Panc1 (cell line): ENCODE results near the gene ATXN8OS. TPM values are rescaled to one million over a fixed set of nuclear protein-coding genes. Genes with fewer than 3 reads are reported as not detected.

Experiments
- ATAC-seq: fragments of 200-7000 bp; cut with Tn5 transposase; 2 replicates; pipeline ENCODE4 v1.9.1; 2020; ENCODE audit warnings: mild to moderate bottlenecking, moderate library complexity
- BruUV-seq: library from RNA; stranded (reverse); fragments of 400-500 nt; replicated peaks from 2 replicates; lab custom pipeline; 2021; lab: Mats Ljungman, UMichigan
- CTCF ChIA-PET: fragments of 300-600 bp; sonication (Branson Sonifier 250); formaldehyde crosslinking; loops from one replicate; lab custom pipeline; 2022; ENCODE audit warnings: antibody characterized with exemption; lab: Charles Lee
- POLR2A ChIA-PET: fragments of 300-600 bp; sonication (Branson Sonifier 250); formaldehyde crosslinking; loops from one replicate; lab custom pipeline; 2022; ENCODE audit warnings: antibody characterized with exemption; lab: Charles Lee
- DNase-seq: peaks from one replicate; pipeline ENCODE4 v3.0.0-alpha.2; 2010; ENCODE audit warnings: low read depth, low spot score
- H3K27ac ChIP-seq: 2 replicates; pipeline ENCODE4 v1.5.1; 2011; ENCODE audit warnings: mild to moderate bottlenecking, low read length, inconsistent platforms
- H3K27me3 ChIP-seq: fragments of 200-500 bp; sonication (Bioruptor generic); 2 replicates; pipeline ENCODE4 v1.6.0; 2014; ENCODE audit warnings: low read length, inconsistent platforms; ENCODE audit not compliant: control insufficient read depth, insufficient read depth
- H3K36me3 ChIP-seq: fragments of 200-500 bp; sonication (Bioruptor generic); 2 replicates; pipeline ENCODE4 v1.5.1; 2014; ENCODE audit warnings: inconsistent platforms, mild to moderate bottlenecking, low read length, moderate library complexity; ENCODE audit not compliant: control insufficient read depth, insufficient read depth
- H3K4me1 ChIP-seq: 2 replicates; pipeline ENCODE4 v1.5.1; 2011; ENCODE audit warnings: inconsistent platforms, mild to moderate bottlenecking, low read length, moderate library complexity; ENCODE audit not compliant: control insufficient read depth, insufficient read depth
- H3K4me3 ChIP-seq, 2 experiments: 2 replicates each; pipeline ENCODE4 v1.5.1; 2011 to 2012; ENCODE audit warnings: low read depth in 2 of 2, low read length in 2 of 2, mild to moderate bottlenecking in 2 of 2, inconsistent platforms in 1 of 2, moderate library complexity in 1 of 2
- H3K9me3 ChIP-seq: fragments of 200-500 bp; sonication (Bioruptor generic); 2 replicates; pipeline ENCODE4 v1.5.1; 2014; ENCODE audit warnings: low read depth, mild to moderate bottlenecking, inconsistent platforms, low read length, moderate library complexity; ENCODE audit not compliant: control insufficient read depth, insufficient read depth
- POLR2AphosphoS5 ChIP-seq: IDR thresholded peaks from 2 replicates; pipeline ENCODE4 v1.6.1; 2012; ENCODE audit warnings: mild to moderate bottlenecking, low read depth, low read length, moderate library complexity
- SIN3A ChIP-seq: IDR thresholded peaks from 2 replicates; pipeline ENCODE4 v1.6.1; 2012; ENCODE audit warnings: low read depth, mild to moderate bottlenecking, low read length, moderate library complexity, borderline replicate concordance; ENCODE audit not compliant: insufficient read depth
- TCF7L2 ChIP-seq: IDR thresholded peaks from 2 replicates; pipeline ENCODE4 v1.6.1; 2011; ENCODE audit warnings: mild to moderate bottlenecking, low read depth, low read length, inconsistent platforms
- in situ Hi-C: cut with HindIII; loops from 2 replicates; pipeline ENCODE4 v1.10.0; 2016; ENCODE audit warnings: low sequenced_read_pairs, low pct_unique_long_range_greater_than_20kb
- intact Hi-C: fragments of 100-400 bp; cut with micrococcal nuclease; formaldehyde crosslinking; loops from one replicate; pipeline ENCODE4 v1.10.0; 2022; ENCODE audit not compliant: unreplicated experiment
- total RNA-seq: library from RNA; stranded (reverse); gene quantifications from one replicate; pipeline ENCODE4 v1.2.1, GENCODE V29; 2021; ENCODE audit not compliant: unreplicated experiment
- TF ChIP-seq, protein P1 (sequence below): fragments of 450-650 bp; IDR thresholded peaks from 2 replicates; pipeline ENCODE4 v1.5.1; 2017; ENCODE audit warnings: mild to moderate bottlenecking
- TF ChIP-seq, protein P2 (sequence below), 2 experiments: IDR thresholded peaks; 2 replicates each; pipeline ENCODE4 v1.6.1; 2011 to 2012; ENCODE audit warnings: low read depth in 2 of 2, control low read depth in 1 of 2, low read length in 1 of 2, mild to moderate bottlenecking in 1 of 2, moderate library complexity in 1 of 2; ENCODE audit not compliant: insufficient read depth in 1 of 2

ATXN8OS gene
- total RNA-seq, 1 experiment from 2014 or later = not detected

DNA sequence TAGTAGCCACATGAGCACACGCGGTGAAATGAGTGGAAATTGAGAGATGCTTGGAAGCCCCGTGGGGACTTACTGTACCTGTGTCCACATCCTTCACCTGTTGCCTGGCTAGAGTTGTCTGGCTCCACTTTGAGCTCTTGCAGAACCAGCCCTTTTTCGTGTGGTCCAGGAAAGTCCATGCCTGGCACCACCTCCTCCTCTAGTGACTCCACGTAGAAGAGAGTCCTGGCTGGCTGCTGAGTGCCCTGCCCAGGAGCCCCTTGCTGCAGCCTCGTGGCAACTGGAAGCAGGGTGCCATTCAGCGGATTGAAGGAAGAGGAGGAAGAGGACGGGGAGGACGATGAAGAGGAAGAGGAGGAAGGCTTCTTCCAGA lies 515 bp upstream of the ATXN8OS start:
- BruUV-seq = no TSS peak
- ChIA-PET CTCF (no interaction called here), POLR2A (no interaction called here)
- no peak for ATAC-seq
- Histone ChIP-seq H3K4me3 (no peak overlapping the region), H3K27me3 (no peaks in the 10 kb centered on the region), H3K9me3 (no peaks in the 10 kb centered on the region), H3K4me1 (no peaks in the 10 kb centered on the region), H3K27ac (no peak overlapping the region), H3K36me3 (no peaks in the 10 kb centered on the region)
- intact Hi-C loops = no loop called here
- in situ Hi-C loops = no loop called here
- no peak for DNase-seq
- TF ChIP-seq, protein P1, sequence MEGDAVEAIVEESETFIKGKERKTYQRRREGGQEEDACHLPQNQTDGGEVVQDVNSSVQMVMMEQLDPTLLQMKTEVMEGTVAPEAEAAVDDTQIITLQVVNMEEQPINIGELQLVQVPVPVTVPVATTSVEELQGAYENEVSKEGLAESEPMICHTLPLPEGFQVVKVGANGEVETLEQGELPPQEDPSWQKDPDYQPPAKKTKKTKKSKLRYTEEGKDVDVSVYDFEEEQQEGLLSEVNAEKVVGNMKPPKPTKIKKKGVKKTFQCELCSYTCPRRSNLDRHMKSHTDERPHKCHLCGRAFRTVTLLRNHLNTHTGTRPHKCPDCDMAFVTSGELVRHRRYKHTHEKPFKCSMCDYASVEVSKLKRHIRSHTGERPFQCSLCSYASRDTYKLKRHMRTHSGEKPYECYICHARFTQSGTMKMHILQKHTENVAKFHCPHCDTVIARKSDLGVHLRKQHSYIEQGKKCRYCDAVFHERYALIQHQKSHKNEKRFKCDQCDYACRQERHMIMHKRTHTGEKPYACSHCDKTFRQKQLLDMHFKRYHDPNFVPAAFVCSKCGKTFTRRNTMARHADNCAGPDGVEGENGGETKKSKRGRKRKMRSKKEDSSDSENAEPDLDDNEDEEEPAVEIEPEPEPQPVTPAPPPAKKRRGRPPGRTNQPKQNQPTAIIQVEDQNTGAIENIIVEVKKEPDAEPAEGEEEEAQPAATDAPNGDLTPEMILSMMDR = no peak
- TF ChIP-seq, protein P2, sequence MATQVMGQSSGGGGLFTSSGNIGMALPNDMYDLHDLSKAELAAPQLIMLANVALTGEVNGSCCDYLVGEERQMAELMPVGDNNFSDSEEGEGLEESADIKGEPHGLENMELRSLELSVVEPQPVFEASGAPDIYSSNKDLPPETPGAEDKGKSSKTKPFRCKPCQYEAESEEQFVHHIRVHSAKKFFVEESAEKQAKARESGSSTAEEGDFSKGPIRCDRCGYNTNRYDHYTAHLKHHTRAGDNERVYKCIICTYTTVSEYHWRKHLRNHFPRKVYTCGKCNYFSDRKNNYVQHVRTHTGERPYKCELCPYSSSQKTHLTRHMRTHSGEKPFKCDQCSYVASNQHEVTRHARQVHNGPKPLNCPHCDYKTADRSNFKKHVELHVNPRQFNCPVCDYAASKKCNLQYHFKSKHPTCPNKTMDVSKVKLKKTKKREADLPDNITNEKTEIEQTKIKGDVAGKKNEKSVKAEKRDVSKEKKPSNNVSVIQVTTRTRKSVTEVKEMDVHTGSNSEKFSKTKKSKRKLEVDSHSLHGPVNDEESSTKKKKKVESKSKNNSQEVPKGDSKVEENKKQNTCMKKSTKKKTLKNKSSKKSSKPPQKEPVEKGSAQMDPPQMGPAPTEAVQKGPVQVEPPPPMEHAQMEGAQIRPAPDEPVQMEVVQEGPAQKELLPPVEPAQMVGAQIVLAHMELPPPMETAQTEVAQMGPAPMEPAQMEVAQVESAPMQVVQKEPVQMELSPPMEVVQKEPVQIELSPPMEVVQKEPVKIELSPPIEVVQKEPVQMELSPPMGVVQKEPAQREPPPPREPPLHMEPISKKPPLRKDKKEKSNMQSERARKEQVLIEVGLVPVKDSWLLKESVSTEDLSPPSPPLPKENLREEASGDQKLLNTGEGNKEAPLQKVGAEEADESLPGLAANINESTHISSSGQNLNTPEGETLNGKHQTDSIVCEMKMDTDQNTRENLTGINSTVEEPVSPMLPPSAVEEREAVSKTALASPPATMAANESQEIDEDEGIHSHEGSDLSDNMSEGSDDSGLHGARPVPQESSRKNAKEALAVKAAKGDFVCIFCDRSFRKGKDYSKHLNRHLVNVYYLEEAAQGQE (IDR thresholded peaks at IDR 0.05; ENCODE audit: insufficient read depth in 1 of 2, low read depth in 2 of 2, low read length in 1 of 2) = no peak
- TF ChIP-seq SIN3A (no peak), TCF7L2 (no peak), POLR2AphosphoS5 (no peak)

DNA sequence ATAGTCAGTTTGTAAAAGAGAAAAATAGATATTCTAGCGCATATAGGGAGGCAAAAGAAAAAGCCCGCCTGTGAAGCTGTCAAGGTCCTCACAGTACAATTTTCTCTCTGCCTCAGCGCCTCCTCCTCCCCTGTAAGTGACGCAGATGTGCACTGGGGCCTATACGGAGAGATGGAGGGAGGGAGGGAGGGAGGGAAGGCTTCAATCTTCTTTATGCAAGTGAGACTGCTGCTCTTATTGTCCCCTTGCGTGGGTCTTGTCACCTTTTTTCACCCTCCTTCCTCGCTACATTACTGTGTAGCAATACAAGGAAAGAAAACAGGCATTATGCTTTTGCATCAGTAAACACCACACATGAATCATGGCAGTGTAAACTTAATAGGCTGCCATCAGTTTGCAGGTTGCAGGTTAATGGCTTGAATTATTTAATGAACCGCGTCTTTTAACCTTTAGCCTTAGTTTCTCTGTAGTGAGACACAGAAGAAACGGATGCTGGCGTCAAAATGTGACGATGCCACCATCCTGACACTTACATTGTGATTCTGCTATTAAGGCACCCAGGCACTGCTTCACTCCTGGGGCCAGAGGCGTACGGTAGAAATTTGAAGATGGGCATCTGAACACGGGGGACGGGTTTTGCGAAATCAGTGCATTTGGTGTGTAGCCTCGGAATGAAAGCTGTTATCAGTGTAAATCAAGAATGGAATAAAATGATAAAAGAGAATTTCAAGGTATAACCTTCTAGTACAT lies 905 bp downstream of the ATXN8OS start, which contains the start of gene KLHL1:
TSS of gene KLHL1 (minus strand) at position 97 of the 750 bp plus-strand sequence. CDS start 753 bp downstream, outside the sequence.
- no peak for ATAC-seq
- Histone ChIP-seq H3K27ac (no peak within 1 kb of the TSS), H3K27me3 (no peaks in the 10 kb centered on the region), H3K9me3 (no peaks in the 10 kb centered on the region), H3K4me3 (no peak within 1 kb of the TSS), H3K4me1 (no peaks in the 10 kb centered on the region), H3K36me3 (no peaks in the 10 kb centered on the region)
- intact Hi-C loops (no loop called here), in situ Hi-C loops (no loop called here)
- no peak for DNase-seq
- no TSS peak for BruUV-seq
- POLR2A ChIA-PET = no interaction called here
- CTCF ChIA-PET = no interaction called here
- TF ChIP-seq POLR2AphosphoS5 = no peak
- TF ChIP-seq, protein P2 (IDR thresholded peaks at IDR 0.05; ENCODE audit: insufficient read depth in 1 of 2, low read depth in 2 of 2, low read length in 1 of 2) = no peak
- no peak for TF ChIP-seq SIN3A
- TF ChIP-seq, protein P1 = no peak
- no peak for TF ChIP-seq TCF7L2
